ENCODE measurements around the gene CRYBG1. TPM values are rescaled to one million over a fixed set of nuclear protein-coding genes. Genes with fewer than 3 reads are reported as not detected.

Gene CRYBG1
- total RNA-seq, 1 donor from 2014 or later, result 3.9 TPM

- no peak for TF ChIP-seq CTCF (IDR thresholded peaks at IDR 0.05)
- no peak for DNase-seq (ENCODE audit: low spot score)
- Mint-ChIP-seq H3K27ac (ENCODE audit: unreplicated experiment) (no peak overlapping the region), H3K27me3 (ENCODE audit: low read depth) (no peaks in the 10 kb centered on the region), H3K36me3 (ENCODE audit: low read depth) (peaks cover 3% of the 10 kb centered on the region), H3K9me3 (ENCODE audit: low read depth) (no peaks in the 10 kb centered on the region), H3K4me3 (ENCODE audit: unreplicated experiment) (no peak overlapping the region), H3K4me1 (ENCODE audit: low read depth) (peaks cover 15% of the 10 kb centered on the region)
Measured at GRCh38 chr6:106534004-106534403, 173.5 kb downstream of the CRYBG1 start.

GRCh38 chr6:106534564-106534982 lies 174.1 kb downstream of the CRYBG1 start:
- DNase-seq (ENCODE audit: low spot score), result no peak
- Mint-ChIP-seq H3K27ac (ENCODE audit: unreplicated experiment) (no peak overlapping the region), H3K4me1 (ENCODE audit: low read depth) (peaks cover 15% of the 10 kb centered on the region), H3K4me3 (ENCODE audit: unreplicated experiment) (no peak overlapping the region), H3K9me3 (ENCODE audit: low read depth) (no peaks in the 10 kb centered on the region), H3K36me3 (ENCODE audit: low read depth) (peaks cover 3% of the 10 kb centered on the region), H3K27me3 (ENCODE audit: low read depth) (no peaks in the 10 kb centered on the region)
- no peak for TF ChIP-seq CTCF (IDR thresholded peaks at IDR 0.05)

- no peak overlapping the region for H3K27ac Mint-ChIP-seq (ENCODE audit: unreplicated experiment)
- H3K36me3 Mint-ChIP-seq (ENCODE audit: low read depth), result peaks cover 3% of the 10 kb centered on the region
- no peaks in the 10 kb centered on the region for H3K27me3 Mint-ChIP-seq (ENCODE audit: low read depth)
- H3K4me3 Mint-ChIP-seq (ENCODE audit: unreplicated experiment), result no peak overlapping the region
- H3K9me3 Mint-ChIP-seq (ENCODE audit: low read depth), result no peaks in the 10 kb centered on the region
- TF ChIP-seq CTCF (IDR thresholded peaks at IDR 0.05), result no peak
- peaks cover 13% of the 10 kb centered on the region for H3K4me1 Mint-ChIP-seq (ENCODE audit: low read depth)
- no peak for DNase-seq (ENCODE audit: low spot score)
Measured at GRCh38 chr6:106535012-106535411, 174.5 kb downstream of the CRYBG1 start.

GRCh38 chr6:106536357-106536756 lies 175.8 kb downstream of the CRYBG1 start:
- peaks cover 3% of the 10 kb centered on the region for H3K36me3 Mint-ChIP-seq (ENCODE audit: low read depth)
- H3K27ac Mint-ChIP-seq (ENCODE audit: unreplicated experiment), result no peak overlapping the region
- peaks cover 6% of the 10 kb centered on the region for H3K4me1 Mint-ChIP-seq (ENCODE audit: low read depth)
- no peak overlapping the region for H3K4me3 Mint-ChIP-seq (ENCODE audit: unreplicated experiment)
- DNase-seq (ENCODE audit: low spot score), result no peak
- no peaks in the 10 kb centered on the region for H3K27me3 Mint-ChIP-seq (ENCODE audit: low read depth)
- no peak for TF ChIP-seq CTCF (IDR thresholded peaks at IDR 0.05)
- H3K9me3 Mint-ChIP-seq (ENCODE audit: low read depth), result no peaks in the 10 kb centered on the region

- Mint-ChIP-seq H3K36me3 (ENCODE audit: low read depth) (peaks cover 3% of the 10 kb centered on the region), H3K4me3 (ENCODE audit: unreplicated experiment) (no peak overlapping the region), H3K27me3 (ENCODE audit: low read depth) (no peaks in the 10 kb centered on the region), H3K27ac (ENCODE audit: unreplicated experiment) (no peak overlapping the region), H3K4me1 (ENCODE audit: low read depth) (peaks cover 6% of the 10 kb centered on the region), H3K9me3 (ENCODE audit: low read depth) (no peaks in the 10 kb centered on the region)
- TF ChIP-seq CTCF (IDR thresholded peaks at IDR 0.05), result no peak
- DNase-seq (ENCODE audit: low spot score), result no peak
Measured at GRCh38 chr6:106536851-106537250, 176.3 kb downstream of the CRYBG1 start.
